ENCODE results near the gene TRAF7. TPM values are rescaled to one million over a fixed set of nuclear protein-coding genes. Genes with fewer than 3 reads are reported as not detected.

Gene TRAF7
- total RNA-seq, 1 donor from 2014 or later = 76.2 TPM

GRCh38 chr16:2147981-2148671, 7.5 kb upstream of the TRAF7 start, which contains the start of gene RAB26:
RAB26 (plus strand) TSS chr16:2148625; CDS start chr16:2148784, 159 bp downstream.
- peak; percentile 90 for DNase-seq (ENCODE audit: low spot score)

GRCh38 chr16:2148714-2149629, 6.6 kb upstream of the TRAF7 start:
- no peak for DNase-seq (ENCODE audit: low spot score)

- DNase-seq (ENCODE audit: low spot score) = no peak
These were observed 5.8 kb upstream of the TRAF7 start for GRCh38 chr16:2149630-2150417.

- DNase-seq (ENCODE audit: low spot score) = no peak
These were observed 5.0 kb upstream of the TRAF7 start for GRCh38 chr16:2150418-2151187.

GRCh38 chr16:2151188-2152091, 4.1 kb upstream of the TRAF7 start:
- no peak for DNase-seq (ENCODE audit: low spot score)

GRCh38 chr16:2152695-2153506, 2.7 kb upstream of the TRAF7 start:
- DNase-seq (ENCODE audit: low spot score) = no peak

- no peak for DNase-seq (ENCODE audit: low spot score)
These were observed 970 bp upstream of the TRAF7 start for GRCh38 chr16:2154533-2155090.

GRCh38 chr16:2155977-2156848, 631 bp downstream of the TRAF7 start:
- no peak for DNase-seq (ENCODE audit: low spot score)

GRCh38 chr16:2156849-2157224, 1.3 kb downstream of the TRAF7 start:
- no peak for DNase-seq (ENCODE audit: low spot score)

- no peak for DNase-seq (ENCODE audit: low spot score)
These were observed 2.1 kb downstream of the TRAF7 start for GRCh38 chr16:2157480-2158261.

GRCh38 chr16:2158262-2158638, 2.7 kb downstream of the TRAF7 start:
- no peak for DNase-seq (ENCODE audit: low spot score)

GRCh38 chr16:2159175-2159838, 3.7 kb downstream of the TRAF7 start:
- no peak for DNase-seq (ENCODE audit: low spot score)

- no peak for DNase-seq (ENCODE audit: low spot score)
These were observed 5.5 kb downstream of the TRAF7 start for GRCh38 chr16:2160915-2161551.

- DNase-seq (ENCODE audit: low spot score) = no peak
These were observed 6.3 kb downstream of the TRAF7 start for GRCh38 chr16:2161911-2162310.

- no peak for DNase-seq (ENCODE audit: low spot score)
These were observed 7.1 kb downstream of the TRAF7 start for GRCh38 chr16:2162676-2163118.

GRCh38 chr16:2163211-2163881, 7.8 kb downstream of the TRAF7 start:
- DNase-seq (ENCODE audit: low spot score) = peak; percentile 89
